Measurements from ENCODE around the gene LAMB4.

The LAMB4 gene

DNA sequence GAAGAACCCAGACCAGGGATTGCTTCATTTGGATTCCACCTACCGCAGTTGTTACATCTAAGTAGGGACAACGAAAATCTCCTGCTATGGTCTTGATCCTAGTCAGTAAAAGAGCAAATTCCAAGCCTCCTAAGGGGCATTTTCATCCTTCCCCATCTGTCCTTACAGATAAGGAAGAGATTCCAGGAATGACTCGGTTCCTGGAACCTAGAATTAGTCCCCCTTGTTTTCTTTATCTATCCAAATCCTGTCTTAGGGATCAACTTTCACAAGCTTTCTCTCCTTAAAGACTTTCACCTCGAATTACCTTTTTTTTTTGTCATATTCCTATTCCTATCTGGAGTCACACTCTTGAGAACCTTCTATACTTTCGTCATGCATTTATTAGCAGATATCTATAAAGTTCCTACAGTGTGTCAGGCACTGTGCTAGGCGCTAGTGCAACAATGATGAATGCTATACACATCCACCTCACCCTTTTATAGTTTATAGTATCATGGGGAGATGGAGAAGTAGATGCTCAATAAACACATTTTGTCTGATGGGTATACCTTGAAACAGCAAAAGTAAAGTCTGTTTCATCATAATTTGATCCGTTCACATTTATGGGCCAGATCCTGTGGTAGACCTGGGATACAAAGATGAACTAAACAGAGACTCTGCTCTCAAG, 39.2 kb downstream of the LAMB4 start:
- H3K4me3 ChIP-seq (ENCODE audit: low read length), result no peak overlapping the region
- no peak for TF ChIP-seq ZNF274 (IDR thresholded peaks at IDR 0.05; ENCODE audit: low read depth, low read length)

GRCh38 chr7:108089381-108089780, 40.8 kb downstream of the LAMB4 start:
- H3K4me3 ChIP-seq (ENCODE audit: low read length), result no peak overlapping the region
- no peak for TF ChIP-seq ZNF274 (IDR thresholded peaks at IDR 0.05; ENCODE audit: low read depth, low read length)

DNA sequence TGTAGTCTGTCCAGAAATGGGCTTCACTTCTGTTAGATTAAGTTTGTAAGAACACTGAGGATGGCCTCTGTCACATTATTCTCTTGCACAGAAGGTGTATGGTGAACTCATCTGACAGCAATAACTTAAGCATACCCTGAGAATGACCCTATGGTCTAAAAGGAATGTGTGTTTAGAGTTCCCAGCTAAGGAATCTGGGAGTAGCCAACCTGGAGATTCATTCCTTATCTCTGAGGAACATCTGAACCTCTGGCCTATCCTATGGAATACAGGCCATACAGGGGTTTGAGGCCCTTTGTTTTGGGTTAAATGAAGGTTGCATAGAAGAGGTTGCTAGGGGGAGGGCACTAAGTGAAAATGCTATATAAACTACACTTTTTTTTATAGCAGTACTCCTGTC, 41.4 kb downstream of the LAMB4 start:
- H3K4me3 ChIP-seq (ENCODE audit: low read length), result no peak overlapping the region
- no peak for TF ChIP-seq ZNF274 (IDR thresholded peaks at IDR 0.05; ENCODE audit: low read depth, low read length)

DNA sequence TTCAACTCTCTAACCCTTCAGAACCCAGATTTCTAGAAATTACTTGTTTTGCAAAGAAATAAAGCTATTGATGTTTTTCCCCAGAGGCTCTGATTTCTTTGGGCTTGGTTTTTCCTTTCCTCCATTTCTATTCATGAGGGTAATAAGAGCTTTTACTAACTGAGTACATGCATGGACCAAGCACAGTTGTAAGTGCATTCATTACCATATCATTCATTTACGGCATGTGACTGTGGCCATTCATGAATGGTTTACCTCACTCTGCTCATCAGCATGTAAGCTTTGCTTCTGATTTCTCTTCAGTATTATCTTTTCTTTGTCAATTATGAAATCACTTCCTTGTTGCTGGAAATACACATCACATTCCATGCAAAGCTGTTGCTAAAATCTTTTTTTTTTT, 42.4 kb downstream of the LAMB4 start:
- no peak for TF ChIP-seq ZNF274 (IDR thresholded peaks at IDR 0.05; ENCODE audit: low read depth, low read length)
- no peak overlapping the region for H3K4me3 ChIP-seq (ENCODE audit: low read length)

GRCh38 chr7:108086962-108087361, 43.2 kb downstream of the LAMB4 start:
- TF ChIP-seq ZNF274 (IDR thresholded peaks at IDR 0.05; ENCODE audit: low read depth, low read length), result no peak
- H3K4me3 ChIP-seq (ENCODE audit: low read length), result no peak overlapping the region

DNA sequence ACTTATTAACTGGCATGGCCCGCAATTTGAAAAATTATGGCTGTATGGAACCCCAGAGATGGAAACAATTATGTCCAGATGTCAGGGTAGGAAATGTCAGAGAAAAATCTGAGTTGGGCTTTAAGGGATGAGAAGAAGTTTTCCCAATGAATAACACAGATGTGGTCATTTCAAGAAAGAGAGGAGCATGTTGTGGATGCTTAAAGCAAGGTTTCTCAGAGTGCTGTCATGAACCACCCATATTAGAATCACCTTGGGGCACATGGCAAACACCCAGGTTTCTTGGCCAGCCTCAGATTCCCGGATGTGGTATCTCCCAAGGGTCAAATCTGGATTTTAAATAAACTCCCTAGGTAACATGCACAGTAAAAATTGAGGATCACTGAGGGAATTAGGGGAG, 43.6 kb downstream of the LAMB4 start:
- no peak overlapping the region for H3K4me3 ChIP-seq (ENCODE audit: low read length)
- TF ChIP-seq ZNF274 (IDR thresholded peaks at IDR 0.05; ENCODE audit: low read depth, low read length), result no peak

GRCh38 chr7:108083980-108084379, 46.2 kb downstream of the LAMB4 start:
- no peak for TF ChIP-seq ZNF274 (IDR thresholded peaks at IDR 0.05; ENCODE audit: low read depth, low read length)
- H3K4me3 ChIP-seq (ENCODE audit: low read length), result no peak overlapping the region

DNA sequence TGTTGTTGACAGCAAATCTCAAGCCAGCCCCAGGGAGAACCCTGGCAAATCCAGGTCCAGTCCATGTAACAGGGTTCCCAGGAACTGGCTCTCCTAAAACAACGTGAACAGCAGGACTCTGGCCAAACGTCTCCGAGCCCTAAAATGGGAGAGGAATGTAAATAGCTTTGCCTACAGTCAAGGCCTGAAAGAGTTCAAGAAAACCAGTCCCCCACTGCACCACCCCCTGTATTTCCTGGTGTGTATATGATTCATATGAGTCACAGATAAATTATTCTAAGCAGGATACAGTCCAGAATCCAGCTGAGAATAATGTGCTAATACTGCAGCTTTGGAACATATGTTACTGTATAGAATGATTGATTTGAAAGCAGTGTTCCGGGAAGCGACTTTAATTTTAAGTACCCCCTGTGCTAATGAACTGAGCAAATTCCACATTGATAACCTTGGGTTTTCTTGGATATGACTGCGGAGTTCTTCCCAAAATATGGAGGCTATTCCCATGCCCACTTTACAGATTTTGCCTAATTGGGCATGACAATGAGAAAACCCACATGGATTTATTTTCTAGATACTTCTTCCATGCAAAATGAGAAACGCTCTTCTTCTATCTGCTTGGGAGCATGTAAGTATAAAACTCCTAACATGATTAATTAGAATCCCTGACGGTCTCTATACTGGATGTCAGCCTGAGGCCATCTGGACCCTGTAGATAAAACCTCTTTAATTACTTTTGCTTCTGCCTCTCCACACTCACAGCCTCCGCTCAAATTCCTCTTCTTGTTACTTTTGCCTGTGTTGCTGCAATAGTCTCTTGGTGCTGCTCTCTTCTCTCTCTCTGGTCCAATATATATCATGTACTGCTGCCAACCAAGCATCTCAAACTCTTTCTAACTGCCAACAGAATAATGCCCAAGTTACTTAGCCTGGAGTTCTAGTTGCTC, 50.2 kb downstream of the LAMB4 start:
- H3K4me3 ChIP-seq (ENCODE audit: low read length), result no peak overlapping the region
- no peak for TF ChIP-seq ZNF274 (IDR thresholded peaks at IDR 0.05; ENCODE audit: low read depth, low read length)

- H3K4me3 ChIP-seq (ENCODE audit: low read length), result no peak overlapping the region
- TF ChIP-seq ZNF274 (IDR thresholded peaks at IDR 0.05; ENCODE audit: low read depth, low read length), result no peak
Observed at GRCh38 chr7:108079276-108079647, 50.9 kb downstream of the LAMB4 start.

GRCh38 chr7:108078691-108079090, 51.5 kb downstream of the LAMB4 start:
- no peak for TF ChIP-seq ZNF274 (IDR thresholded peaks at IDR 0.05; ENCODE audit: low read depth, low read length)
- no peak overlapping the region for H3K4me3 ChIP-seq (ENCODE audit: low read length)

DNA sequence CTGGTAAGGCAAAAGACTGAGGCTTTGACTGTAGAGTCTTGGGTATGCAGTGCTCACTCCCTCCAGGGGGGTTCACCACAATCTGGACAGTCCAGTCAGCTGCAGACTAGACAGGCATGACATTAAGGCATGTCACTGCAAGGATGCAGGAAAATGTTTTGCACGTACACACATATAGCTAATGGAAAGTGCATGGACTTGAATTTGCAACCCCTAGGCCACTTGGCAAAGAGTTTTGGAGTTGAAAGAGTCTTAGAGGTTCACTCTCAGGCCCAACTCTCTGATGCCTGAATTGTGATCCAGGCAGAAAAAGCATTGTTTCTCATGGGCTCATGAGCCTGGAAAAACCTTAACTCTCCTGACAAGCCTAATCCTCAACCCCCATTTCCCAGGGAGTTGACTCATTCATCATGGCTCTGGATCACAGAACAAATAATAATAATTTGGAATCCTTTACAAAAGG, 51.9 kb downstream of the LAMB4 start:
- TF ChIP-seq ZNF274 (IDR thresholded peaks at IDR 0.05; ENCODE audit: low read depth, low read length), result no peak
- H3K4me3 ChIP-seq (ENCODE audit: low read length), result no peak overlapping the region

- no peak for TF ChIP-seq ZNF274 (IDR thresholded peaks at IDR 0.05; ENCODE audit: low read depth, low read length)
- no peak overlapping the region for H3K4me3 ChIP-seq (ENCODE audit: low read length)
Observed at GRCh38 chr7:108077709-108078108, 52.5 kb downstream of the LAMB4 start.

DNA sequence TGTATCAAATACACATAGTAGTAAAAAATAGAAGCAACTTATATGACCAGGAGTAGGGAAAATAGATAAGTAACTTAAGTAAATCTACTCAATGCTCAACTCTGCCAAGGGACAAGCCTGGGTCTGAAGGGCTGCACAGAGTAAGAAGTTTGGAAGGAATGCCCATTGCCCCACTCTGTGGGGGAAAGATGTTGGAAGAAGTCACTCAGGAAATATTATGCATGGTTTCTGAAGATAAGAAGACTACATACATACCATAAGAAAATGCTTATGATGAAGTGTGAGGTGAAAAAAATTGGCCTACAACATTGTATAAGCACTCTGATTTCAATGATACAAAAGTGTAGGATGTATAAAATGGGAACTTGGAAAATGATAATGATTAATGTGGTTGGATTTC, 54.0 kb downstream of the LAMB4 start:
- no peak for TF ChIP-seq ZNF274 (IDR thresholded peaks at IDR 0.05; ENCODE audit: low read depth, low read length)
- no peak overlapping the region for H3K4me3 ChIP-seq (ENCODE audit: low read length)

GRCh38 chr7:108073305-108074070, 56.7 kb downstream of the LAMB4 start:
- no peak overlapping the region for H3K4me3 ChIP-seq (ENCODE audit: low read length)
- TF ChIP-seq ZNF274 (IDR thresholded peaks at IDR 0.05; ENCODE audit: low read depth, low read length), result no peak

All from GM08714 (cell line).